KMS-11 (cell line): ENCODE data around the gene MAEL.
A peak's percentile ranks its signal among the peaks of the same experiment; 100 is the strongest.

Experiments
- H2AFZ ChIP-seq: fragments of 200-600 bp; sonication (generic); 2 replicates; pipeline ENCODE4 v1.6.1; 2016; ENCODE audit warnings: antibody characterized with exemption, mixed run types, low read depth
- H3K27ac ChIP-seq: fragments of 200-600 bp; sonication (generic); 2 replicates; pipeline ENCODE4 v1.6.1; 2016; ENCODE audit warnings: mild to moderate bottlenecking, mixed run types
- H3K27me3 ChIP-seq: fragments of 200-600 bp; sonication (generic); 2 replicates; pipeline ENCODE4 v1.6.1; 2017; ENCODE audit warnings: mild to moderate bottlenecking, low read depth, mixed run types, moderate library complexity; ENCODE audit not compliant: insufficient read depth
- H3K36me3 ChIP-seq: fragments of 200-600 bp; sonication (generic); 2 replicates; pipeline ENCODE4 v1.6.1; 2017; ENCODE audit warnings: mild to moderate bottlenecking, mixed run types; ENCODE audit not compliant: insufficient read depth
- H3K4me1 ChIP-seq: fragments of 200-600 bp; sonication (generic); 2 replicates; pipeline ENCODE4 v1.6.1; 2016; ENCODE audit warnings: mild to moderate bottlenecking, low read depth, mixed run types; ENCODE audit not compliant: poor library complexity, severe bottlenecking
- H3K4me2 ChIP-seq: fragments of 200-600 bp; sonication (generic); 2 replicates; pipeline ENCODE4 v1.7.0; 2016; ENCODE audit warnings: mild to moderate bottlenecking, mixed run types
- H3K4me3 ChIP-seq: fragments of 200-600 bp; sonication (generic); IDR thresholded peaks from 2 replicates; pipeline ENCODE4 v1.6.1; 2017; ENCODE audit warnings: low read depth, low read length, mixed read lengths; ENCODE audit not compliant: insufficient read depth
- H3K79me2 ChIP-seq: fragments of 200-600 bp; sonication (generic); 2 replicates; pipeline ENCODE4 v1.6.1; 2016; ENCODE audit warnings: low read depth, mixed run types; ENCODE audit not compliant: insufficient read depth
- H3K9ac ChIP-seq: fragments of 200-600 bp; sonication (generic); 2 replicates; pipeline ENCODE4 v1.6.1; 2016; ENCODE audit warnings: mild to moderate bottlenecking, mixed run types
- H4K20me1 ChIP-seq: fragments of 200-600 bp; sonication (generic); 2 replicates; pipeline ENCODE4 v1.6.1; 2016; ENCODE audit warnings: mild to moderate bottlenecking, mixed run types; ENCODE audit not compliant: insufficient read depth
- CTCF ChIP-seq: fragments of 200-600 bp; sonication (generic); conservative IDR thresholded peaks from 2 replicates; pipeline ENCODE4 v1.6.1; 2017; ENCODE audit warnings: low read depth, mild to moderate bottlenecking, antibody characterized with exemption, low read length, moderate library complexity, mixed read lengths

MAEL gene

GRCh38 chr1:166999500-167000055 is 10.5 kb downstream of the MAEL start:
- no peaks in the 10 kb centered on the region for H3K79me2 ChIP-seq
- H3K9ac ChIP-seq: 0 out of 2 replicates have a peak overlapping the region, but pooled peaks have one; percentile 0
- peak overlapping the region; percentile 71 for H3K4me3 ChIP-seq
- H3K4me2 ChIP-seq: peak overlapping the region; percentile 41
- peak overlapping the region; percentile 56 for H3K27ac ChIP-seq
- H3K4me1 ChIP-seq: peaks cover 35% of the 10 kb centered on the region
- H4K20me1 ChIP-seq: no peaks in the 10 kb centered on the region
- H3K27me3 ChIP-seq: no peaks in the 10 kb centered on the region
- H3K36me3 ChIP-seq: no peaks in the 10 kb centered on the region
- peak overlapping the region; percentile 6; the same call in 1 of the 2 replicates for H2AFZ ChIP-seq
- TF ChIP-seq CTCF: no peak

DNA sequence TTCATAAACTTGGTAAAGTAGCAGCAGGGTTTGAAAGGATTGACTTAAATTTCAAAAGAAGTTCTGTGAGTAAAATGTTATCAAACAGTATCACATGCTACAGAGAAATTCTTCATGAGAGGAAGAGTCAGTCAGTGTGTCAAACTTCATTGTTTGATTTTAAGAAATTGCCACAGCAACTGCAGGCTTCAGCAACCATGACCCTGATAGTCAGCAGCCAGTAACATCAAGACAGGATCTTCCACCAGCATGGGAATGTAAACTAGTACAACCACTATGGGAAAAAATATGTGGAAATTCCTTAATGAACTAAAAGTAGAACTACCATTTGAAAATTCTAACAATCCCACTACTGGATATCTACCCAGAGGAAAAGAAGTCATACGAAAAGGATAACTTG is 11.5 kb downstream of the MAEL start:
- no peak for TF ChIP-seq CTCF
- Histone ChIP-seq H3K4me1 (peaks cover 35% of the 10 kb centered on the region), H3K79me2 (no peaks in the 10 kb centered on the region), H3K36me3 (no peaks in the 10 kb centered on the region), H2AFZ (0 out of 2 replicates have a peak overlapping the region, but pooled peaks have one; percentile 0), H3K27me3 (no peaks in the 10 kb centered on the region), H3K4me2 (peak overlapping the region; percentile 41; the same call in 1 of the 2 replicates), H4K20me1 (no peaks in the 10 kb centered on the region), H3K4me3 (no peak overlapping the region), H3K27ac (peak overlapping the region; percentile 56), H3K9ac (no peak overlapping the region)

- no peak overlapping the region for H3K4me2 ChIP-seq
- peaks cover 34% of the 10 kb centered on the region for H3K4me1 ChIP-seq
- H2AFZ ChIP-seq: no peak overlapping the region
- H3K79me2 ChIP-seq: no peaks in the 10 kb centered on the region
- no peak for TF ChIP-seq CTCF
- no peak overlapping the region for H3K4me3 ChIP-seq
- H3K27me3 ChIP-seq: no peaks in the 10 kb centered on the region
- no peaks in the 10 kb centered on the region for H3K36me3 ChIP-seq
- no peaks in the 10 kb centered on the region for H4K20me1 ChIP-seq
- no peak overlapping the region for H3K27ac ChIP-seq
- H3K9ac ChIP-seq: no peak overlapping the region
Measured at GRCh38 chr1:167002354-167002753, 13.3 kb downstream of the MAEL start.

DNA sequence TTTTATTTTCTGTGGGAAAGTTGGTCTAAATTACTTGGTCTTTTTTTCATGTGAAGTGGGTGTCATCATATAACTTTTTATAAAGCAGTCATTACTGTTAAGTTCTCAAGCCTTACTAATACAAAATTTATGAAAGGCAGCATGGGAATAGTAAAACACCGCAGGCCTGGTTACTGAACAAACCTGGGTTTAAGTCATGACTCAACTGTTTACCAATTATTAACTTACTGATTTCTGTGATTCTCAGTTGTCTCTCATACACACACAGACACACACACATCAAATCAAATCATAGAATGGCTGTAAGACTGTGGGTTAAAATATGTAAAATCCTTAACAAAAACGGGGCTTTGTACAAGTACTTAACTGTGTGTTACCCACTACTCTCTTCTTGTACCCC is 14.6 kb downstream of the MAEL start:
- TF ChIP-seq CTCF: no peak
- Histone ChIP-seq H4K20me1 (no peaks in the 10 kb centered on the region), H2AFZ (no peak overlapping the region)

More for the DNA sequence above, 14.6 kb downstream of the MAEL start:
- Histone ChIP-seq H3K27ac (no peak overlapping the region), H3K4me3 (no peak overlapping the region), H3K9ac (no peak overlapping the region), H3K27me3 (no peaks in the 10 kb centered on the region), H3K36me3 (no peaks in the 10 kb centered on the region), H3K4me2 (no peak overlapping the region), H3K79me2 (no peaks in the 10 kb centered on the region), H3K4me1 (peaks cover 20% of the 10 kb centered on the region)
